ENCODE measurements around the gene CEP164.

Gene CEP164

DNA sequence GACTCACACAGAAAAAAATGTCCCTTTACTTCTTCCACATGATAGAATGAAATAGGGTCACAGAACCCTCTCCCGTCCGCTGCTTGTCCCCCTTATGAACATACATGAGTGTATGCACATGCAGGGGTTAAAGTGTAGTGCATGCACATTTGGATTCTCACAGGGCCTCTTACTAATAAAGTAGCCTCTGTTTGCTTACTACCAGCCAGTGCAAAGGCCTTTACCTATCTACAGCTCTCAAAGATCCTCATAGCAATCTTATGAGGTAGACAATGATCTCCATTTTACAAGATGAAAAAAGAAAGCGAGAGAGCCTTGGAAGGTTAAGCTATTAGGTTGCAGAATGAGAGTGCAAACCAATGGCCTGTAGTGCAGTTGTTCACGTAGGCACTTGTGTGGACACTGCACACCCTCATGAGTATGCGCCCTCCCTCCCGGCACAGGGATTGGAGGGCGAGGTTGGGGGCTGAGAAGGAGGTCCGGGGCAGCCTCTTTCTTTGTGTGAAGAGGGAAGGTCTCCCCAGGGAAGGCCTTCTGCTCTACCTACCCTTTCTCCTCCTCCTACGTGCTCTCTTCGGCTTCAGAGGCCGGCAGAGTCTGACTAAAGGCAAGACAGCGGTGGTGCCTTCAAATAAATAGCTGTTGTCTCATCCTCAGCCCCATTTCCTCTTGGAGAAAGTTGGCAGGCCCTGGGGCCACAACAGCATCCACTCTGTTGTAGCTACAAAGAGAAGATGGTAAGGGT is 91.3 kb downstream of the CEP164 start:
- DNase-seq (ENCODE audit: low read depth in 2 of 2, low spot score in 1 of 2), result no peak

DNA sequence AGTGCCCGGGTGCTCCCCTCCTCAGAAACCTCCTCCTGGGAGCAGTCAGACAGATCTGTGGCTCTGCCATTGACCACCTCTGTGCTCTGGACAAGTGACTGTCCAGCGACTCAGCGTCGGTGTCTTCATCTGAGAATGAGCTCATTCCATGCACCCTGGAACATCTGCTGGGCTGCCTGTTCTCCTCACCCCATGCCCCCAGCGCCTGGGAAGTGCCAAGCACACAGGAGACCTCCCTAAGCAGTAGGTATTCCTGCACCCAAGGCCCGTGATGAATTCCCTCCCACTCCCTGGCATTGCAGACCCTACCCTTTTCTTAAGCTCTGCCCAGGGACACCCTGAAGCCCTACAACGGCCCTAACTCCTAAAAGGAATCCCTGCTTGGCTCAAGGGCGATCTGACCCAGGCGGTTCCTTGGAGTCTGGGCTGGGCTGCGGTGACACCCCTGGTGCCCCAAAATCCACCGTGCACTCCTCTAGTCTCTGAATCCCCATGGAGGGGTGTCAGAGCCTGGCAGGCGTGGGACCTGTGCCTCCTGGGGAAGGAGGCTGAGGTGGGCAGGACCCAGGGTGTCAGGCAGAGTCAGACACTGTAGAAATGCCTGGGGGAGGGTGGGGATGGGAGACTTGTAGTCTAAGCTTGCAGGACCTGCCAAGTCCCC is 92.0 kb downstream of the CEP164 start:
- no peak for DNase-seq (ENCODE audit: low read depth in 2 of 2, low spot score in 1 of 2)

DNA sequence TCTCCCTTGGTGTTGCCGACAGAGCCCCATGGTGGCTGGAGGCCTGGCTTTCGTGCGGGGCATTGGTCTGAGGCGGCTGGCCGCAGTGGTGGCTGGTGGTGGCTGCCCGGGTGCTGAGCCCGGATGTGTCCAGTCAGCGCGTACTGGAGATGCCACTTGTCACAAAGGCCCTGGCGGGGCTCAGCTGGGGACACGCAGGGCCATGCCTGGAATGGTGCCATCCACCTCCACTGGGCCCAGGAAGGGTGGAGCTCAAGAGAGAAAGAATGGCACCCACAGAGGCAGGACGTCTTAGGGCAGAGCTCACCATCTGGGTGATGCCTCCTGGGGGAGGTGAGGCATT is 92.5 kb downstream of the CEP164 start:
- no peak for DNase-seq (ENCODE audit: low read depth in 2 of 2, low spot score in 1 of 2)

DNA sequence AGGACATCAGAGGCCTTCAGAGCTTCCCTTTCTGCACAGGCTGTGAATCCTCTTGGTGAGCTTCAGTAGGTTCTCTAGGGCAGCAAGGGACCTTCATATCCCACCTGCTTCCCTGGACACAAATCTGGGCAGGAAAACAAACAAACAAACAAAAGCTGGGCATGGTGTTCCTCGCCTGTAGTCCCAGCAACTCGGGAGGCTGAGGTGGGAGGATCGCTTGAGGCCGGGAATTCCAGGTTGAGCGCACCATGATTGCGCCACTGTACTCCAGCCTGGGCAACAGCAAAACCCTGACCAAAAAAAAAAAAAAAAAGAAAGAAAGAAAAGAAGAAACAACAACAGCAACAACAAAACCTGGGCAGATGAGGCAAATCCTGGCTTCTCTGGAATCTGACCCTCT is 92.9 kb downstream of the CEP164 start:
- DNase-seq (ENCODE audit: low read depth in 2 of 2, low spot score in 1 of 2), result no peak

DNA sequence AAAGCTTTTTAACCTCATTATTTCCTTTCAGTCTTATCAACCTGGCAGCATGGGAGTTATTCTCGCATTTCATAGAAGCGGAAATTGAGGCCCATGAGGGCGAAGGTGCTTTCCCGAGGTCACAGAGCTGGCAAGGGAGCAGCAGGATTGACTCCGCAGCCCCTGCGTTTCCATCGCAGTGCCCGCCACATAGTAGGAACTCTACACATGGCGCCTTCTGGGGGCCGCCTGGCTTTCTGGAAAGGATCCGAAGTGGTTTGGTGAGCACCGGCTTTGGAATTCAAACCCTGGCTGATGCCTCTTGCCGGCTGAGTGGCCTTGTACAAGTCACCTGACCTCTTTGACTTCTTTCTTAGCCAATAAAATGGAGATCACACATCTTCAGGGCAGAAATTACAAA is 93.4 kb downstream of the CEP164 start:
- DNase-seq (ENCODE audit: low read depth in 2 of 2, low spot score in 1 of 2), result no peak

DNA sequence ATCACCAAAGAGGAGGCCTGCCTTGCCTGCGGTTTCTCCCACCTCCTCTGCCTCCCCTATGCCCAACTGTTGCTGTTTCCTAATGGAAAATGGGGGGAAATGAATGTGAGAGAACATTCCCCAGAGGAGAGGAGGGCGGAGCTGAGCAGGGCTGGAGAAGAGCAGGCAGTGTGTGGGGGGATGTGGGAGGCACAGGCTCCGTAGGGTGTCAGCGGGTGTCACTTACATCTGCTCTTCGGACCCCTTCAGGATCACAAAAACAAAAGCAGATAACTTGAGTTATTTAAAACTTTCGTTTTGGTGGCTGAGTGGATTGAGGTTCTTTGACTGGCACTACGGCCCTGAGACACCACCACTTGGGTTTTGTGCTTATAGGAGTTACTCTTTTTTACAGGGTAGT is 93.8 kb downstream of the CEP164 start:
- no peak for DNase-seq (ENCODE audit: low read depth in 2 of 2, low spot score in 1 of 2)

DNA sequence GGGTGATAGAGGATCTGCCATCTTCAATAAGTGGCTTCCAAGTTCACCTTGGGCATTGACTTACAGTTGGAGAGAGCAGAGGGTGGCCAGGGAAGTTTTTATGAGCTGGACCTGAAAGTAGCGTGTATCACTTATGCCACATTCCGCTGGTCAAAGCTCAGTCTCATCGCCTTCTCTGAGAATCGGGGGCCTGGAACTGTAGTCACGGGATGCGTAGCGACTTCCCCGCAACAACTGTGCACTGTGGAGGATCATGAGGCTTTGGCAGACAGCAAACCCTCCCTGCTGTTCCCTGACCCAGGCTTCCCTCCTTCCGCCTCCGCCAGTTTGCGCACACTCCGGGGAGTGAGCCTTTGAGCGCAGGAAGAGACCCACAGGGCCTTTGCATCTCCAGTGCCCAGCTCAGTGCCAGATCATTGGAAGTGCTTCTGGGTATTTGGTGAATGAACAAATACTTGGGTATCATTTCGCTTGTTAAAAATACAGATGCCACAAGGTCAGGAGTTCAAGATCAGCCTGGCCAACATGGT is 95.5 kb downstream of the CEP164 start:
- no peak for DNase-seq (ENCODE audit: low read depth in 2 of 2, low spot score in 1 of 2)

DNA sequence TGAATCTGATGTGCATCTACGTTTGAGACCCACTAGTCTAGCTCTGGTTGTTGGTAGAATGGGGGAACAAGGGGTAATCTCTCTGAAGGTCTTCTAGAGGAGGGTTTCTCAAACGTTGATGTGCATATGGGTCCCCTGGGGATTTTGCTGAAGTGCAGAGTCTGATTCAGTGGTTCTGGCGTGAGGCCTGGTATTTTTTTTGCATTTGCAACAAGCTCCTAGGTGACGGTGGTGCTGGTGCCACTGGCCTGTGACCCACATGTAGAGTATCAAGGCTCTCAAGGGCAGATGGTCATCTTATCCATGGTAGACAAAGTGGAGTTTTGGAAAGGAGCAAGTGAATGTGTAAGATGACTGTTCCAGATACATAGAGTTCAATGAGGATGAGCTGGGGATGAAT is 97.1 kb downstream of the CEP164 start:
- no peak for DNase-seq (ENCODE audit: low read depth in 2 of 2, low spot score in 1 of 2)

DNA sequence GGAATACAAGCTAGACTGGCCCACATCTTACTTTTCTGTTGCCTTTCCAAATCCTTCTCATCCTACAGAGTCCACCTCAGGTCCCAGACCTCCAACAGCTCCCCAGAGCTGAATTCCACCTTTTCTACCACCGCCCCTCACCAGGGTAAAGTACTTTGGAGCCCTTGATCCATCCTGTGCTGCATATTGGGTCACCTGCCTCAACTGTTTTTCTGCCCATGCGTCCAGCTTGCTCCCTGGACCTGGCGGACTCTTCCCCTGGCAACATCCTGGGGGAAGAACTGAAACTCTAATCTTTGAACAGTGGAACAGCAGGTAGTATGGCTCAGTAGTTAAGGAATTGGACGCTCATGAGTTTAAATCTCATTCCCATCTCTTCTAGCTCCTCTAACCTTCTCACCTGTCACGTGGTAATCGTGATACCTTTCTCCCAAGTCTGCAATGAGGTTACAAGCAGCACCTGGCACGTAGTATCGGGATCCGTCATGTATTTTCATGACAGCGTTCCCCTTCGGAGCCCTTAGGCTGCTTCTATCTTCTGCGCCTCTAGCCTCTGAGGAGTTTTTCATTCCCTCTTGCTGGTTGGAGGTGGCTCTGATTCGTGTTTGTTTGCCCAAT is 98.1 kb downstream of the CEP164 start:
- DNase-seq (ENCODE audit: low read depth in 2 of 2, low spot score in 1 of 2), result no peak

DNA sequence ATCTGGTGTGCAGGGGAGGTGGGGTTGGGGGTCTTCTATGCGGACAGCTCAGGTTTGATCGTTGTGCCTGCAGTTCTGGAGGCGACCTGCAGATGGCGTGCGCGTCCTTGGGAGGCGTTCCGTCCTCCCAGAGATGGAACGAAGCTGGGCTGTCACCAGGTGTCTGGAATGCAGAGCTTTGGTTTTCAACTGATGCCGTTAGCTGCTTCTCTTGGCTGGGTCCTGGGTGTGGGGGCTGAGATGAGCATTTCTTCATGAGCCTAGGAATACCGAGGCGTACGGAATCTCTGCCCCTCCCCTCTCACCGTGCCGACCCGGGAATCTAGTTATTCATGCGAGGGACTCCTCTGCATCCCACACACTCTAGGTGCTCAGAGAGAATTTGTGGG is 98.6 kb downstream of the CEP164 start:
- DNase-seq (ENCODE audit: low read depth in 2 of 2, low spot score in 1 of 2), result peak; percentile 38 to 56

DNA sequence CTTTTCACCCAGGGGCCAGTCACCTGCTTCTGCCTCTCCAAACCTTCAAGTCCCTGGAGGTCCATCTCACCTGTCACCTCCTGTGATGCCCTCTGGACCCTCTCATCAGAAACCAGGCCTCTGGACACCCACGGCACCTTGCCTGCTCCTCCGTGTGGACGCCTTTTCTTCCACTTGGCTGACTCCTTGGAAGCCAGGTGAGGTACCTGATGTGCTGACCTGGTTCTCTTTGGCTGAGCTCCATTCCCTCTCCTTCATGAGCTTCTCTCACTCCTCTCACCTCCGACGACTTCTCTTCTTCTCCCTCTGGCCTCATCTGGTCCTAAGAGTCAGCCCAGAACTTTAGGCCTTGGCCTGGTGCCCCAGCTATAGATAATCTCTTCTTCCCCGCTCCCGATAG is 99.3 kb downstream of the CEP164 start:
- DNase-seq (ENCODE audit: low read depth in 2 of 2, low spot score in 1 of 2), result no peak

DNA sequence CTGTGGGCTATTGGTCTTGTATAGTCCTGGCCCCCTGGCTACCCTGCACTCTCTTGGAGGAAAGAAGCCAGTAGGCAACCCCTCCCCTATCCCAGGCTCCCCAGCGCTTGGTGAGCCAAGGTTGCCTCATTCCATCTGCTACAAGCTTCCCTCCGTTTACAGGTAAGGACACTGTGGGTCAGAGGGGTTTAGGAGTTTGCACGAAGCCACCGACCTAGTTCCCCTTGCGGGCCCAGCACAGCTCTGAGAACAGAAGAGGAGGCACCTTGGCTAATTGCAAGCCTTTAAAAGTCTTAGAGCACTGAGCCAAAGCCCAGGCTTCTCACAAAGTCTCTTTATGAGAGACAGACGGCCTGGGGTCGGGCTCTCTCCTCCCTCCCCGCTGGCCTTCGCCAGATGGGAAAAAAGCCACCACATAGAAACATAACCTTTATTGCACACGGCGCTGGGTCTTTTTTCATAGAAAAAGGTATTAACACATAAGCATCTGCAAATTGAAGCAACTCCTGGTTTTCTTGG is 99.8 kb downstream of the CEP164 start:
- no peak for DNase-seq (ENCODE audit: low read depth in 2 of 2, low spot score in 1 of 2)

DNA sequence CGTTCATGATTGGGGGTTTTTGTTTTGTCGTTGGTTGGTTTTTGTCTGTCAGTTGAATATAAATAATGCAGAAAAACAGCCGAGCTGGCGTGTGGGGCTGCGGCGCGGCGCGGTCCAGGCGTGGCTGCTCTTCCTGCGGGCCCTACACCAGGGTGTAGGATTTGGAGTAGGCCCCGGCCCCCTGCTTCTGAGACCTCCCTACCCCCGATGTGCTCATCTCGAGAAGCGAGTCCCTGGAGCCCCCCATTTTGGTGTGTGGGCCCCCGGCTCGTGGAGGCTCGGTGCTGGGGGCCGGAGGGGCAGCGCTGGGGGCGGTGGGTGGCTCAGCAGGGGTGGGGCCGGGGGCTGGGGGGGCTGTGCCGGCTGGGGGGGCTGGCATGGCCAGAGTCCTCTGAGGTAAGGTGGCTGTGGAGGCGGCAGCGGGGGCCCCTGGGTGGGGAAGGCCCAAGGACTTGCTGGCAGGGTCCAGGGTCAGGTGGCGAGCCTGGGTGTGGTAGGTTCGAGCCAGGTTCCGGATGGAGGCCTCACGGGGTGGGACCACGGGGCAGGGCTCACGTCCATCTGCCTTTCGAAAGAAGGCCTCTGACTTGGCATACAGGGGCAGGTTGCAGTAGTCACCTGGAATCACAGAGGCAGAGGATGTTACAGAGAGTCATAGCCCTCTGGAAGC is 100.7 kb downstream of the CEP164 start:
- DNase-seq (ENCODE audit: low read depth in 2 of 2, low spot score in 1 of 2), result no peak

DNA sequence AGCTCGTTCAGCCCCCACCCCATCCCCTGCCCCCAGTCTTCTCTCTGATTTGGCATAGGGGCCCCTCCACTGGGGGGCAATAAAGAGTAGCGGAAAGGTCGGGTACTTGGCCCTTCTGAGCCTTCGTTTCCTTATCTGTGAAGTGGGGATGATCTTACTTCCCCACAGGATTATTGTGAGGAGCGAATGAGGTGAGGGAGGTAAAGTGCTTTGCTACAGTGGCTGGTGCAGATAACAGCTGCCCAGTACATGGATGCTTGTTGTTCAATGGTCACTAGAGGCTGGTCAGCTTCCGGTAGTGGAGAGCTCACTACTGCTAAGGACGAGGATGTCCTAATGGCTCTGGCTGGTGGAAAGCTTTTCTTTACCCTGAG is 101.2 kb downstream of the CEP164 start:
- DNase-seq (ENCODE audit: low read depth in 2 of 2, low spot score in 1 of 2), result no peak

DNA sequence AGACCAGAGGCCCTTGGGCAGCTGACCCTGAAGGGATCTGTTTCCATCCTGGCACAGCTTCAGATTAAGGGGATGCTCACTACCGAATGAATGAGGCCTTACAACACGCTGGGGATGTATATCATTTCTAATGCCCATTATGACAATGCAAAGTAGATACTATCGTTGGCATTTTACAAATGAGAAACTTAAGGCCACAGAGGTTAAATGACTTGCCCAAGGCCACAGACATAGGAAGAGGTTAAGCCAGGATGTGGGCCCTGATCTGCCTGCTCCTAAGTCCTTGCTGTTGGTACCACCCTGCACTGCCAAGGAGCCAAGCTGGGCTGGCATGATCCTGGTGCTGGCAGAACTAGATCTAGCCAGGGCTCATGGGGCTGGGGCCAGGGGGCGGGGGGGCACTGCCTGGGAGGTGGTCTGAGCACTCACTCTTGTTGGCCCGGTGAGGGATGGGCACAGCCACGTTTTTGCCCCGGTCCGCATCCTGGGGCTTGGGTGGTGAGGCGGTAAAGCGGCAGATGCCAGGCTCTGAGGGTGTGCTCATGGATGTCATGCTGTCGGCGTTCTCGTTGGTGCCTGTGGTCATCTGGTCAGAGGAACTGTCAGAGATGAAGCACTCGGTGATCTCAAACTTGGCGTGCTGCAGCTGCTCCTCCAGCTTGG is 102.8 kb downstream of the CEP164 start:
- no peak for DNase-seq (ENCODE audit: low read depth in 2 of 2, low spot score in 1 of 2)

DNA sequence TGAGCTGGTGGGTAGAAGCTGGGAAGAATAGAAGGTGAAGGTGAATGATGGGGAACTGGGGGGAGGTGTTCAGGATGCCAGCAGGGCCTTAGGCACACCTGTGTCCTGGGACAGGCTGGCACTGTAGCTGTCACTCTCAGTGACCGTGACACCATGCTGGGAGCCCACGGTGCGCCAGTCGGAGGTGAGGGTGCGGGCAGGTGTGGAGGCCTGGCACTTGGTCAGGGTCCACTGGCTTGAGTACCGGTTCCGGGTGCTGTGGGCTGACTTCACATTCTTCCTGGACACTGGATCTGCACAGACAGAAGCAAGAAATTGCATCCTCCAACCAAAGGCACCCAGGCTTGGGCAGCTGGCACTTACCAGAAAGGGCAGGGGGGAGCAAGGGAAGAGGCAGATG is 103.8 kb downstream of the CEP164 start:
- no peak for DNase-seq (ENCODE audit: low read depth in 2 of 2, low spot score in 1 of 2)

DNA sequence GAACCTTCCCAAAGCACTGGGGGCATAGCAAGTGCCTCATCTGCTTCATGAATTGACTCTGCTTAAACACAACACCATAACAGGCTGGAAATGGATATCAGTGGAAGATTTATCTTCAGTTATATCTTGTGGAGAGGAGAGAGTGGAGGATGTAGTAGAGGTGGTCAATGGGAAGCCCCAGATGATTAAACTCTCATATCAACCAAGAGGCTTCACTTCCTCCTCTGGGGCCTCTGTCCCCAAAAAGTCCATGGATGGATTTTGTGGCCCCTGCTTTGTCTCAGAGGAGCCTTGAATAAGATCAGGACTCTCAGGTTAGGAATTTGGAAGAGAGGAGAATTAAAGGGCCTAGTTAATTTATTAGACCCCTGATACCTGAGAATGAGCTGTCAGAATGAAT is 106.1 kb downstream of the CEP164 start:
- no peak for DNase-seq (ENCODE audit: low read depth in 2 of 2, low spot score in 1 of 2)

DNA sequence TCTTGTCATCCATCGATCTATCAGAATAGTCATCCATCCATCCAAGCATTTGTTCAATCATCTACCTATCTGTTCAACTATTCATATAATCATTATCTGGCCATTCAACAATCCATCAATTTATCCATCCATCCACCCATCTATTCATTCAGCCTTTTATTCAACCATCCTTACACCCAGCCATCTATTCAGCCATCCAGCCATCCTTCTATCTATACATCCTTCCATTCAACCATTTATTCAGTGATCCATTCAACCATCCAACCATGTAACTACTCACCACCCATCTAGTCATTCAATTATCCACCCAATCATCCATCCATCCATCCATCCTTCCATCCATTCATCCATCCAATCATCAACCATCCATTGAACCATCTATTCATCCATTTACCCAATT is 106.8 kb downstream of the CEP164 start:
- DNase-seq (ENCODE audit: low read depth in 2 of 2, low spot score in 1 of 2), result no peak

DNA sequence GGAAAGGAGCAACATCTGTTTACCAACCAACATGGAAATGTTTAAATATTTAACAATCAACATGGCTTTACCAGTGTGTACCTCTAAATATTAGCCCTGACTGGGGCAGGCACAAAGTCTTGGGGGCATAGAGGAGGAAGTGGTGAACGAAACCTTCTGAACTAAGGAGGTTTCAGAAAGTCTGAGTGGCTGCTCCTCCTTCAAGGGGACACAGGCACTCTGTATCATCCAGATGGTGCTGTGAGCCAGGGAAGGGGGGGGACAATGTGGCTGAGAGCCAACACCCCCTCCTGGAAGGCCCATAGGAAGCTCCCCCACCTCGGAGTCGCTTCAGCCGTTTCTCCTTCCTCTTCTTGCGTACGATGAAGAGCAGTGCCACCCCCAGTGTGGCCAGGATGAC is 107.7 kb downstream of the CEP164 start:
- DNase-seq (ENCODE audit: low read depth in 2 of 2, low spot score in 1 of 2), result no peak

DNA sequence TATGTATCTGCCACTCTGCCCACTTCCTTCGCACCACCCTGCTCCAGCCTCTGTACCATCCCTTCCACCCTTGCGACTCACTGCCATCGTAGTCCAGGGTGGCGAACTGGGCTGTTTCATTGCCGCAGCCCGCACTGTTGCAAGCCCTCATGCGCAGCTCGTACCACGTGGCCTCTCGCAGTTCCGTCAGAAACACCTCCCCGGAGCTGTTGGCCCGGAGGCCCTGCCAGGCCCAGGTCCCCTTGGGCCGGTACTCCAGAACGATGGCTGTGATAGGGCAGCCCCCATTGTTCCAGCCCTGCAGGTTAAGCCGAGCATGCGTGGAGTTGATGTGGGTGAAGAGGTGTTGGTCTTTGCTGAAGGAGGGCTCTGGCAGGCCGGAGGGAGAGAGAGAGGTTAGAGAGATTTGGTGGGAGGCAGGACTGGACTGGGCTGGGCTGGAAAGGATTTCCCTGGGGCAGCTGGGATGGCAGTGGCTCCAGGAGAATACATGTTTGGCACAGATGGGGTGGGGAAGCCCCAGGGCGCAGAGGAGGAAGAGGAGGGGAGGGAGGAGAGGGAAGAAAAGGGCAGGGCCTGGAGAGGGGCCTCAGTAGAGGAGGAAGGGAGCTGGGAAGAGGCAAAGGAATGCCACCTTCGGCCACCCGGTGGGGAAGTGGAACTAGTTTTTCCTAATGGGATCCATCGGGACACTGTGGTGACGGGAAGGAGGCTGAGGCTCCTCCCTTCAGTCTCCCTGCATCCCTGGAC is 109.6 kb downstream of the CEP164 start:
- no peak for DNase-seq (ENCODE audit: low read depth in 2 of 2, low spot score in 1 of 2)

DNA sequence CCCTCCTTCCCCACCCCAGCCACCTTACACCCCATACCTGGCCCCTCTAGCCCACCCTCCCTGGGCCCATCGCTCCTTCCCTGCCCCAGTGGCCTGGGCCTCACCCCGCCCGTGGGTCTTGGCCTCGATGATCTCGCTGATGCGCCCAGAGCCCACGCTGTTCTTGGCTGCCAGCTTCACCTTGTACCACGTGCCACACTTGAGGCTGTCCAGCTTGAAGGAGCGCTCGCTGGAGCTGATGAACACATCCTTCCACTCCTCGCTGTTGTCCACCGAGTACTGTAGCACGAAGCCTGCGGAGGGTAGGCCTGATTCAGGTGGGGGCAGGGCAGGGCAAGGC is 110.1 kb downstream of the CEP164 start:
- DNase-seq (ENCODE audit: low read depth in 2 of 2, low spot score in 1 of 2), result no peak
